Astrocyte (in vitro differentiated cells and primary cell): ENCODE results near the gene NOD1.

Source experiments
- EZH2 ChIP-seq: IDR thresholded peaks from 2 replicates; pipeline ENCODE4 v1.6.1; 2012; ENCODE audit warnings: mild to moderate bottlenecking, low read length, inconsistent platforms; ENCODE audit not compliant: insufficient read depth
- TF ChIP-seq, protein P1 (sequence below): IDR thresholded peaks from 2 replicates; pipeline ENCODE4 v1.5.1; 2011; ENCODE audit warnings: low read depth, mild to moderate bottlenecking, inconsistent platforms, low read length, moderate library complexity; ENCODE audit not compliant: insufficient read depth

DNA sequence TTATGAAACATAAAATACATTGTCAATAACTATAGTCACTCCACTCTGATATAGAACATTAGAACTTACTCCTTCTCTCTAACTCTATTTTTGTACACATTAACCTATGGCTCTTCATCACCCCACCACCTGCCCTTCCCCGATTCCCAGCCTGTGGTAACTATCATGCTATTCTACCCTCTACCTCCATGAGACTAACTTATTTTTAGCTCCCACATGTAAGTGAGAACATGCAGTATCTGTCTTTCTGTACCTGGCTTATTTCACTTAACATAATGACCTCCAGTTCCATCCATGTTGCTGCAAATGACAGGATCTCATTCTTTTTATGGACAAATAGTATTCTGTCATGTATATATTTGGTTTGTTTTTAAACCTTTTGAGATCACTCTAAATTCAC lies 8.8 kb upstream of the NOD1 start:
- TF ChIP-seq, protein P1, sequence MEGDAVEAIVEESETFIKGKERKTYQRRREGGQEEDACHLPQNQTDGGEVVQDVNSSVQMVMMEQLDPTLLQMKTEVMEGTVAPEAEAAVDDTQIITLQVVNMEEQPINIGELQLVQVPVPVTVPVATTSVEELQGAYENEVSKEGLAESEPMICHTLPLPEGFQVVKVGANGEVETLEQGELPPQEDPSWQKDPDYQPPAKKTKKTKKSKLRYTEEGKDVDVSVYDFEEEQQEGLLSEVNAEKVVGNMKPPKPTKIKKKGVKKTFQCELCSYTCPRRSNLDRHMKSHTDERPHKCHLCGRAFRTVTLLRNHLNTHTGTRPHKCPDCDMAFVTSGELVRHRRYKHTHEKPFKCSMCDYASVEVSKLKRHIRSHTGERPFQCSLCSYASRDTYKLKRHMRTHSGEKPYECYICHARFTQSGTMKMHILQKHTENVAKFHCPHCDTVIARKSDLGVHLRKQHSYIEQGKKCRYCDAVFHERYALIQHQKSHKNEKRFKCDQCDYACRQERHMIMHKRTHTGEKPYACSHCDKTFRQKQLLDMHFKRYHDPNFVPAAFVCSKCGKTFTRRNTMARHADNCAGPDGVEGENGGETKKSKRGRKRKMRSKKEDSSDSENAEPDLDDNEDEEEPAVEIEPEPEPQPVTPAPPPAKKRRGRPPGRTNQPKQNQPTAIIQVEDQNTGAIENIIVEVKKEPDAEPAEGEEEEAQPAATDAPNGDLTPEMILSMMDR, result no peak
- no peak for TF ChIP-seq EZH2
